DOHH2 (cell line): Measurements from ENCODE around the gene ZIC1.

Source experiments
- H3F3A ChIP-seq: fragments of 200-600 bp; sonication (generic), shearing (Covaris generic); 2 replicates; pipeline ENCODE4 v1.6.0; 2016; ENCODE audit warnings: antibody characterized with exemption, mild to moderate bottlenecking; ENCODE audit not compliant: control insufficient read depth, insufficient read depth
- H3K27ac ChIP-seq: fragments of 200-600 bp; sonication (generic); 2 replicates; pipeline ENCODE4 v1.5.1; 2014; ENCODE audit warnings: low read depth, mild to moderate bottlenecking, low read length, moderate library complexity
- H3K27me3 ChIP-seq: fragments of 200-600 bp; sonication (generic); 2 replicates; pipeline ENCODE4 v1.6.1; 2014; ENCODE audit warnings: mild to moderate bottlenecking, low read length, mixed read lengths; ENCODE audit not compliant: control insufficient read depth
- H3K36me3 ChIP-seq: fragments of 200-600 bp; sonication (generic); 2 replicates; pipeline ENCODE4 v1.6.1; 2014; ENCODE audit warnings: mild to moderate bottlenecking, low read length, moderate library complexity, mixed read lengths; ENCODE audit not compliant: control insufficient read depth
- H3K4me1 ChIP-seq: fragments of 200-600 bp; sonication (generic); 2 replicates; pipeline ENCODE4 v1.6.1; 2014; ENCODE audit warnings: mild to moderate bottlenecking, low read length, mixed read lengths; ENCODE audit not compliant: control insufficient read depth
- H3K4me2 ChIP-seq: fragments of 200-600 bp; sonication (generic); 2 replicates; pipeline ENCODE4 v1.6.0; 2014; ENCODE audit warnings: mild to moderate bottlenecking, low read length, moderate library complexity
- H3K4me3 ChIP-seq: fragments of 200-600 bp; sonication (generic); 2 replicates; pipeline ENCODE4 v1.5.1; 2014; ENCODE audit warnings: mild to moderate bottlenecking, low read length, mixed read lengths
- H3K79me2 ChIP-seq: fragments of 200-600 bp; sonication (generic); 2 replicates; pipeline ENCODE4 v1.6.1; 2014; ENCODE audit warnings: mild to moderate bottlenecking, low read length, mixed read lengths; ENCODE audit not compliant: control insufficient read depth
- H3K9me2 ChIP-seq: fragments of 200-600 bp; sonication (generic); replicated peaks from 2 replicates; pipeline ENCODE4 v1.6.1; 2014; ENCODE audit warnings: mild to moderate bottlenecking, low read length, mixed read lengths; ENCODE audit not compliant: control insufficient read depth
- H3K9me3 ChIP-seq: fragments of 200-600 bp; sonication (generic); 2 replicates; pipeline ENCODE4 v1.6.1; 2014; ENCODE audit warnings: antibody characterized with exemption, low read length, mixed read lengths; ENCODE audit not compliant: control insufficient read depth, insufficient read depth
- H4K20me1 ChIP-seq: fragments of 200-600 bp; sonication (generic); 2 replicates; pipeline ENCODE4 v1.6.0; 2014; ENCODE audit warnings: low read depth, mild to moderate bottlenecking, antibody characterized with exemption, low read length, moderate library complexity; ENCODE audit not compliant: control insufficient read depth, insufficient read depth
- CTCF ChIP-seq: fragments of 200-600 bp; sonication (generic); IDR thresholded peaks from one replicate; pipeline ENCODE4 v1.5.1; 2014; ENCODE audit warnings: antibody characterized with exemption, mild to moderate bottlenecking, low read depth, low read length; ENCODE audit not compliant: poor library complexity, severe bottlenecking
- EZH2phosphoT487 ChIP-seq: fragments of 200-600 bp; sonication (generic); IDR thresholded peaks from 2 replicates; pipeline ENCODE4 v1.6.1; 2017; ENCODE audit warnings: borderline replicate concordance, mild to moderate bottlenecking, antibody characterized with exemption, low read length, moderate library complexity, mixed read lengths

ZIC1 gene

GRCh38 chr3:147393261-147393942, 15.8 kb upstream of the ZIC1 start:
- Histone ChIP-seq H3K9me3 (peaks cover 11% of the 10 kb centered on the region), H3K4me1 (no peaks in the 10 kb centered on the region), H4K20me1 (no peaks in the 10 kb centered on the region), H3K36me3 (no peaks in the 10 kb centered on the region), H3K4me3 (no peak overlapping the region), H3K9me2 (no peaks in the 10 kb centered on the region), H3F3A (no peaks in the 10 kb centered on the region), H3K27me3 (no peaks in the 10 kb centered on the region), H3K79me2 (no peaks in the 10 kb centered on the region), H3K4me2 (no peak overlapping the region), H3K27ac (no peak overlapping the region)
- TF ChIP-seq CTCF (no peak), EZH2phosphoT487 (no peak)

GRCh38 chr3:147393943-147394883, 15.0 kb upstream of the ZIC1 start:
- Histone ChIP-seq H3K4me1 (no peaks in the 10 kb centered on the region), H3K27ac (no peak overlapping the region), H3K27me3 (no peaks in the 10 kb centered on the region), H3K9me2 (no peaks in the 10 kb centered on the region), H3K4me2 (no peak overlapping the region), H3K4me3 (no peak overlapping the region), H3K9me3 (peaks cover 11% of the 10 kb centered on the region), H3F3A (no peaks in the 10 kb centered on the region), H3K36me3 (no peaks in the 10 kb centered on the region), H3K79me2 (no peaks in the 10 kb centered on the region), H4K20me1 (no peaks in the 10 kb centered on the region)
- no peak for TF ChIP-seq EZH2phosphoT487
- TF ChIP-seq CTCF: no peak

GRCh38 chr3:147394884-147395225, 14.3 kb upstream of the ZIC1 start:
- no peak overlapping the region for H3K4me3 ChIP-seq
- H3K4me1 ChIP-seq: no peaks in the 10 kb centered on the region
- H3K27ac ChIP-seq: no peak overlapping the region
- H3K9me3 ChIP-seq: peaks cover 11% of the 10 kb centered on the region
- TF ChIP-seq CTCF (no peak), EZH2phosphoT487 (no peak)
- H3K36me3 ChIP-seq: no peaks in the 10 kb centered on the region
- no peaks in the 10 kb centered on the region for H3K9me2 ChIP-seq
- H3F3A ChIP-seq: no peaks in the 10 kb centered on the region
- no peaks in the 10 kb centered on the region for H3K79me2 ChIP-seq
- no peaks in the 10 kb centered on the region for H3K27me3 ChIP-seq
- H4K20me1 ChIP-seq: no peaks in the 10 kb centered on the region
- H3K4me2 ChIP-seq: no peak overlapping the region
